HG02678 (cell line): ENCODE results near the gene NPEPL1.

ENCODE experiments used
- ATAC-seq: cut with Tn5 transposase; IDR thresholded peaks from one replicate; pipeline ENCODE4 v1.9.1; 2021; ENCODE audit warnings: mild to moderate bottlenecking, moderate library complexity; ENCODE audit not compliant: unreplicated experiment

NPEPL1 gene

DNA sequence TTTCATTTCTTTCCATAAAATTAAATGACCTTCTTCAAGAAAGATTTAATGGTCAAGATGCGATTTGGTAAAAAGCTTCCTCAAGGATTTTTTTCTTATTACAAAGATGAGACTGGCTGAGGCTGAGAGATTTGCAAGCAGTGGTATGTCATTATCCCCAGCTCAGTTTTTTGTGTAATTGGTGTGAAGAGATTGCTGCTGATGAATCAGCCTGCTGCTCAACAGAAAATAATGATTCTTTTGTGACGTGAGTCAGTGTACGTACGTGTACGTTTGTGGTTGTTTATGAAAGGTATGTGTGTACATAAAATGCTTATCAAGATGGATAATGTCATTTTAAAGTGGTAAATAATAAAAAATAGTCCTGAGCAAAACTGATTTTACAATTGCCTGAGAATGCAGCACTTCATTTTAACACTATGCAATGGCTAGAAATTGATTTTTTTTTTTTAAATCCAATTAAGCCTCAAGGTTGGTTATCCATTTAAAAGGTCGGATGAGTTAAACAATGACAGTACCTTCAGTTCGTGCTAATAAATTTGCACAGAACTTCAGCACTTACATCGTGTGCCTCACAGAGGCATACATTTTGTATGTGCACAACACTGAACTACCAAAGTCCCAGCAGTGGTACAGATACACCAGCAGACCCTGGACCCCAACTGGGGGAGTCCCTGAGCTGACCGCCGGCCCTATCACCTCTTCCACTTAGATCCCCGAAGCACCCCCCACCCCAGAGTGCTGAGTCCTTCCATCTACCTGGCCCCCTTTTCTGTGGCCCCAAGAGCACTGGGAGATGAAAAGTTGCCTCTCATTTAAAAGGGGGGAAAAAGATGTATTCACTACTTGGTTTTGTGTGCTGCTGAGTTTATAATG, 9.7 kb upstream of the NPEPL1 start:
- no peak for ATAC-seq

DNA sequence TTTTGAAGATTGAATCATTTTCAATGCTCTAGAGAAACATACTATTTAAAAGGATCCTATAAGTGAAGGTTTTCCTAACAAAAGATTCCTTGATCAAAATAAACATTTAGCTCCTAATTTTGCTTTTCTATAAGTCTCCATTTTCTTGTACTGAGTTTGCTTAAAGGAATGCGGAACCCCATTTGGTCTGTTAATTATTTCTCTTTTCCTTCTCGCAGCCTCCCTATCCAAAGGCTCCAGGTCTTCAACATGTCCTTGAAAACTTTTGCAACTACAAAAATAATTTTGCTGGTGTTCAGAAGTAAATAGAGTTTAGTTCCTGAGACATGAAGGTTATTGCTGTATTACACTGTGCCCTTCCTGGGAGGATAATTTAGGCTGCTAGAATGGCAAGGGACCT, 8.3 kb upstream of the NPEPL1 start:
- ATAC-seq, result no peak

GRCh38 chr20:58685988-58686387, 6.6 kb upstream of the NPEPL1 start:
- ATAC-seq, result no peak

- ATAC-seq, result no peak
Measured at GRCh38 chr20:58688414-58688813, 4.2 kb upstream of the NPEPL1 start.

DNA sequence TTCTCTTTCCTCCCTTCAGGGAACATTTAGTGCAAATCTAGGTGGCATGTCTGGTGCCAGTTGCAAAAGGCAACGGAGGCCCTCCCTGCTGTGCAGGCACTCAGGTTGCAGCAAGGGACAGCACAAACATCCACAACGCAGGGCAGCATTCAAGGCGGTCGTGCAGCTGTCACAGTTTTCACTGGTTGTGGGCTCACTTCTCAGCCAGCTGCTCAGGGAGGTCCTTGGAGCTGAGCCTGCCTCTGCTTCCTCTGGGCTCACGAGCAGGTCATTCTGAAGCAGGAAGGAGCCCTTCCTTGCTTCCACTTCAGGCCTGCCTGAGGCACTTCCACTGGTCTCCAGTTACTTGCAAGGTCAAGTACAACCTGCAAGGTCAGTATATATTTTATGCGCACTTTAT, 3.8 kb upstream of the NPEPL1 start:
- ATAC-seq, result no peak

- ATAC-seq, result no peak
Measured at GRCh38 chr20:58690396-58691135, 2.0 kb upstream of the NPEPL1 start.

DNA sequence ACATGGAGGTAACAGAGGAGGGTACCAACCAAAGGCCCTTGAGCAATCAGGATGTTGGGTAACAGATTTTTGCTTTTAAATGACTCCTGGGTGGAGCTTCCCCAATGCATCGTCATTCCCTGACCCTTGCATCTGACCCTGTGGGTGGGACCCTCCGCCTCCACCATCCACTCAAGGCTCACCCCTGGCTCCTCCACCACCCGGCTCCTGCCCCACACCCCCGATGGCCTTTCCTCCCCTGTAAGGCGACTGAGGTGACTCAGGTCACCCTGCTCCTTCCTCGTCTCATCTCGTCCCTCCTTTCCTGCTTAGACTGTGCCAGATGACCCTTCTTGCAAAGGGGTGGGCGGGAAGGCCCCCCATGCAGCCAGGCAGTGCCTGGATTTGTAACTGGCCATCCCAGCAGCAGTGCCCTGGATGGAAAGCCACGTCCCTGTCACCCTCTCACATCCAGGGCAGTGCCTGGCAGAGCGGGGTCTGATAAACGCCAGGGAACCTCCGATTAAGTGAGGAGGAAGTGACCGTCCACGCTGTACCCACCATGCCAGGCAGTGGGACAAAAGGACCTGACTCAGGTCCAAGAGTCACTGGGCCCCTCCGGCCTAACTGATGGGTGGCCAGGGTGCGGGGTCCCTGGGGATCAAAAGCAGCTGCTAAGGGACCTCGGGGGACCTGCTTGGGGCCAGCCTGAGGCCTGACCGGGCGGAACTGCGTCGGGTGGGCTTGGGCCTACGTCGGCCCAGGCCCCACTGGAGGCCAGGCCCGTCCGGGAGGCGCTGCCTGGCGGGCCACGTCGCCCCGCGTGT, 624 bp upstream of the NPEPL1 start:
- ATAC-seq, result no peak

GRCh38 chr20:58693226-58694006, 816 bp downstream of the NPEPL1 start:
- peak; percentile 3 for ATAC-seq

DNA sequence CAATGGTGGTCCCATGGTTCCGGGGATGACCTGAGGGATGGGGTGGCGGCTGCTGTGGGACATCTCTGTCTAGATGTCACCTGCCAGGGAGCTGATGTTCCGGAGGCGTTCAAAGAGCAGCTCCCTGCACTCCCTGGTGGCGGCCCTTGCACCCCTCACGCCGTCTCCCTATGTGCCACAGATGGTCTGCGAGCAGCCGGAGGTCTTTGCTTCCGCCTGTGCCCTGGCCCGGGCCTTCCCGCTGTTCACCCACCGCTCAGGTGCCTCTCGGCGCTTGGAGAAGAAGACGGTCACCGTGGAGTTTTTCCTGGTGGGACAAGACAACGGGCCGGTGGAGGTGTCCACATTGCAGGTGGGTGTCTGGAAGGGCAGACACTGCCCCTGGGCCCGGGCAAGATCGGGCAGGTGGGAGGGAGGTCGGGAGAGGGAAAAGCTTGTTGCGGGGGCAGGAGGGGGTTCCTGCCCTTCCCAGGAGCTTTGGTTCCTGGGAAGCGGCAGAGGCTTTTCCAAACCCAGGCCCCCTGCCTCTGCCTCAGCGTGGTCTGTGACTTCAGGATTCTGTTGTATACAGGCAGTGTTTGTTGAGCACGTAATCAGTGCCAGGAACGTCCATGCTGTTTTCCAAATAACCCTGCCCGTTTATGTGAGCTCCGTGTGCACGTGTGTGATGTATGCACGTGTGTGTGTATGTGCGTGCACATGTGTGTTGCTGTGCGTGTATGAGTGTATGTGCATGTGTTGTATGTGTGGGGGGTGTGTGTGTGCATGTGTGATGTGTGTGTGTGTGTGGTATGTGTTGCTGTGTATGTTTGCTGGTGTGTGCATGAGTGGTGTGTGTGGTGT, 1.9 kb downstream of the NPEPL1 start:
- ATAC-seq, result no peak

DNA sequence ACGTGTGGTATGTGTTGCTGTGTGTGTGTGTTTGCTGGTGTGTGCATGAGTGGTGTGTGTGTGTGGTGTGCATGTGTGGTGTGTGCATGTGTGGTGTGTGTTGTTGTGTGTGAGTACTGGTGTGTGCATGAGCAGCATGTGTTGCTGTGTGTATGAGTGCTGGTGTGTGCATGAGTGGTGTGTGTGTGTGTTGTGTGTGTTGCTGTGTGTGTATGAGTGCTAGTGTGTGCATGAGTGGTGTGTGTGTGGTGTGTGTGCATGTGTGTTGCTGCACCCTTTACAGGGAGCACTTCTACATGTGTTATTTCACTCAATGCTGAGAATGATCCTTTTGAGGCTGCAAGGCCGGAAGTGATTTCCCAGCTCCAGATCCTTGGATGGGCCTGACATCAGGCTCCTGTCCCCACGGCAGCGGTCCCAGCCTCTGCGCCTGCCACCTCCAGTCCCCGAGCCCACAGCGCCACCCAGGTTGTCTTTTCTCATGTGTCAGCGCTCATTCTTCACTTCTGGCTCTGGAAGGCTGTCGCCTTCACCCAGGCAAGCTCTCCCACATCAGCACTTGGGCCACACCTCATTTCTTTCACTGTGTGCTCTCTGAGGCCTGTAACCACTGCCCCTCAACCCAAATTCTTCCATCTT, 2.6 kb downstream of the NPEPL1 start:
- ATAC-seq, result no peak

DNA sequence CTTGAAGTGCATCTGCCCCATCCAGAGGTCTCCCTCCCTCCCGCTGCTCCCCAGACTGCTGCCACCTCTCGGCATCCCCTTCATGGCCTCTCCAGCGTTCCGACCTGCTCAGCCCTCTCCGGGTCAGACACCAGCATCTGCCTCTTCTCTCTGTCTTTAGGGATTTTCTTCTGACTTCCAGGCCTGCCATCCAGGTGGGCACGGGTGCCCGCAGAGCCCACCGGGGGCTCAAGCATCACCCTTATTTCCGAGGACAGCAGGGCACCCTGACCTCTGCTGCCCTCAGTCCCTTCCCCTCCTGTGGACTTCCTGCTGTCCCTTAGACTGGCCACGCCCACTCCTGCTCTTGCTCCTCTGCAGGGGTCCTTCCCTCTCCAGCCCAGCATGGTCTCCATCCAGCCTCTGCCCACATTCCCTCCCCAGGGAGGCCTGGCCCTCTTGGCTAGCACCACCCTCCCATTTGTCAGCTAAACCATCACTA, 3.3 kb downstream of the NPEPL1 start:
- no peak for ATAC-seq

GRCh38 chr20:58696411-58696961, 3.9 kb downstream of the NPEPL1 start:
- ATAC-seq, result no peak

GRCh38 chr20:58697201-58697866, 4.7 kb downstream of the NPEPL1 start:
- ATAC-seq, result no peak

DNA sequence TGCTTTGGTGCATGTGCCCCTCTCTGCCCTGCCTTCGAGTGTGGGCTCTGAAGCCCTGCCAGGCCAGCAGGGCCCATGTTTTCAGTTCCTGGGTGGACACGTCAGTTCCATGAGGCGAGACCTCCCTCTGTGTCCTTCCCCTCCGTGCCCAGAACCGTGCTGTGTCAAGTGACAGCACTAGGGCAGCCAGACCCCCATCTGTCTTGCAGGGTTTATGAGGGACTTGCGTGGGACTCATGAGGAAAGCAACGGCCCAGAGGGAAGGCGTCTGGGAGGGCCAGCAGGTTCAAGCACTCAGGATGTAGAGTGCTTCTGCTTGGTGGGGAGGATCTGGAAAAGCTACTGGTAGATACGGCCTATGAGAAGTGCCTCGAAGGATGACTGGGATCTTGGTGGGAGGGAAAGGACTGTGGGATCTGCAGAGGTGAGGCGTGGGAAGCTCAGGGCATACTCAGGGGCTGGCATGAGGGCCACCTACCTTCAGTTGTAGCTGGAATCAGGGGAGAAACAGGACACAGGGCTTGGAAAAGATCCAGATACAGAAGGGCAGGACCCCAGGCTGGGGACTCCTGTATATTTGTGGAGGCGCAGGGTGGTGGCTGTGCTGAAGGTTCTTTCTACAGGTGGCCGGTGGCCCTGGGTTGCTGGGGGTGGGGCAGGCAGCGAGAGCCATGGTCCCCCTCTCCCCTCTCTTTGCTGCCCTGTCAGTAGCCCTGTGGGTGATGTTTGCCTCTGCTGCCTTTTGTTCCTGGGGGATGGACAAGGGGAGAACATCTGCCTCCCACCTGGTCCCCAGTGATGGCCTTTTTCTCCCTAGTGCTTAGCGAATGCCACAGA, 5.5 kb downstream of the NPEPL1 start:
- ATAC-seq, result no peak

DNA sequence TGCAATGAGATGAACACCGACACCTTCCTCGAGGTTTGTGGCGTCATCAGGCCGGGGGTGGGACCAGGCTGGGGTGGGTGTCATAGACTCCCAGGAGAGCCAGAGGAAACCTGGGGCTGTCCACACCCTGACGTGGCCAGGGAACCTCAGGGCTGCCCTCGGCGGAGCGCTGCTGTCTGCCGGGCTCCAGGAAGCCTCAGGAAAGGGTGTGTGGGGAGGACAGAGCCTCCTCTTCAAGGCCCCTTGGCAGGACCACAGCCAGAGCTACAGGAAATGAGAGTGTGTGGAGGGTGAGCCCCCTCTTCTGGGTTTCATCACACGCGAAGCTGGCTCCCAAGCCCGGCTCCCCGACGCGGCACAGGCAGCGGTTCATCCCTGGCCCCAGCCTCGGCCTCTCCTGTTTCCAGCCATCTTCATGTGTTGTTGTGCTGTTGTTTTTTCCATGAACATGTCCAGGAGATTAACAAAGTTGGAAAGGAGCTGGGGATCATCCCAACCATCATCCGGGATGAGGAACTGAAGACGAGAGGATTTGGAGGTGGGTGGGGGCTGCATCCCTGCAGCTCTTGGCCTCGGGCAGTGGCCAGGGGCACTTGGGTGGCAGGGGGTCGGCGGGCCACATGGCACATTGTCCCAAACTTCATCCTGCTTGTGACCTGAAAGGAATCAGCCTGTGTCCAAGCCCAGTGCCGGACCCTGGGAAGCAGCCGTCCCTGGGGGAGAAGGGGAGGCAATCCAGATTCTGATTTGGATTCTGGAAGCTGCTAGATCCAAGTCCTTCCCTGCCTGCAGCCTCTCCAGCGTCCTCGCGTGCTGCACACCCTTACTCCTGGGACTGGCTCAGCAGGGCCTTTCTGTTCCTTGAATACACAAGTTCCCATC, 6.4 kb downstream of the NPEPL1 start:
- no peak for ATAC-seq

DNA sequence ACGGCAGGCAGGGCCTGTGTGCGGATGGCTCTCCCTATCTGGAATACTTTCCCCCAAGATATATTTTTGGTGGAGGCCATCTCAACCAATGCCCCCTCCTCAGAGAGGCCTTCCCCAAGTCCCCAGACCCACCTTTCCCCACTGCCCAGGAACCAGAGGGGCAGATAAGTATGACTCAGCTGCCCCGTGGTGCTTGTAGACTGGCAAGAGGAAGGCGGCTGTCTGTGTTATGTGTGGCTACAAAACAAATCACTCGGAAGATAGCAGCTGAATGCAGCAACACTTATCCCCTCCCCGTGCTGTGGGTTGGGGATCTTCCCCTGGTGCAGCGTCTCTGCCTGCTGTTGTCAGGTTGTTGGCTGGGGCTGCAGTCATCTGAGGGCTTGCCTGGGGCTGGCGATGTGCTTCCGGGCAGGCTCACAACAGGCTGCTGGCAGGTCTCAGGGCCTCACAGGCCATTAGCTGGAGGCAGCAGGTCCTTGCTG, 7.1 kb downstream of the NPEPL1 start:
- no peak for ATAC-seq
